GM19023 (cell line): ENCODE measurements around the gene AP2A2.

Experiments
- ATAC-seq: cut with Tn5 transposase; IDR thresholded peaks from one replicate; pipeline ENCODE4 v1.9.1; 2021; ENCODE audit warnings: mild to moderate bottlenecking, moderate library complexity; ENCODE audit not compliant: unreplicated experiment

Gene AP2A2

DNA sequence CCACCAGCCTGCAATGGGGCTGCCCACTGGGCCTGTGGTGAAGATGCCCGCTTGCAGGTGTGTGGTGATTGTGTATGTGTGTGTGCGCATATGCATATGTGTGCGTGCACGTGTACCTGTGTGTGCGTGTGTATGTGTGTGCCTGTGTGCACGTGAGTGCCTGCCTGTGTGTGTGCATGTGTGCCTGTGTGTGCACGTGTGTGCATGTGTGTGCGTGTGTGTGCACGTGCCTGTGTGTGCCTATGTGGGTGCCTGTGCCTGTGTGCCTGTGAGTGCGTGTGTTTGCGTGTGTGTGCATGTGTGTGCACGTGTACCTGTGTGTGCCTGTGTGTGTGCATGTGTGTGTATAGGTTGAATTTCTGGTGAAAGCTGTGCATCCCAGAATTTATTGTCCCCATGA, 113.3 kb downstream of the AP2A2 start:
- no peak for ATAC-seq

DNA sequence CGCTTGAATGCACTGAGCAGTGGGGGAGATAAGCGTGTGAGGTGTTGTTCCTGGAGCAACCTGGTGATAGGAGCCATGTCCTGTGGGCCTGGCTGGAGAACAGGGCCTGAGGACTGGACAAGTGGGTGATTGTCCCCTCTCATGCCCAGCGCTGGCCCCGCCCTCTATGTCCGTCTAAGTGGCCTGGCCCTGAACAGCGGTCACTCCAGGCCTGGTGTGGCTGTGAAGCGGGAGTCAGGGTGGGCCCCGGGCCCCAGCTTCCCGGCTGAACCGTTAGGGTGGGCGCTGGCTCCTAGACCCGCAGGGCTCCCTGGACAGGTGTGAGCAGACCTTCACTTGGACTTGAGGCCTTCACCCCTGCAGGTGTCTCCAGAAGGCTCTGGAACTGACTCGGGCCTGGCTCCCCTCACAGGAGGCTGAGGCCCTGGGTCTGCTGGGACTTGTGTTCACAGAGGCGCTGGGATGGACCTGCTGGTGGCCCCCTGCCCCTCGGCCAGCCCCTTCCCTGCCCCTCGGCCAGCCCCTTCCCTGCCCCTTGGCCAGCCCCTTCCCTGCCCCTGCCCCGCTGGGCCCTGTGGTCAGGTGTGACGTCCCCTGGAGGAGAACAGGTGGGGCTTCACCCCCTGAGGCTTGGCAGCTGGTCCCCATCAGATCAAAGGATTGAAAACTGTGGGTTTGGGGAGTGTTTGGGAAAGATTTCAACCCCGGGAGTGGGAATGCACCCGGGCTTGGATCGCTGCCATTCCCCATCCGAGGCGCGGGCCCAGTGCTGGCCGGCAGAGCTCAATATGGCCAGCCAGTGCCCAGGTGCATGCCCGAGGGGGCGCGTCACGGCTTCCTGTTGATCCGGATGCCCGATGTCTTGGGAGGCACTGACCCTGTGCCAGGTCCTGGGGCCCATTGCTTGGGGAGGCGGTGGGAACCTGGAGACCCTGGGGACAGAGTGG, 114.1 kb downstream of the AP2A2 start:
- ATAC-seq = no peak

DNA sequence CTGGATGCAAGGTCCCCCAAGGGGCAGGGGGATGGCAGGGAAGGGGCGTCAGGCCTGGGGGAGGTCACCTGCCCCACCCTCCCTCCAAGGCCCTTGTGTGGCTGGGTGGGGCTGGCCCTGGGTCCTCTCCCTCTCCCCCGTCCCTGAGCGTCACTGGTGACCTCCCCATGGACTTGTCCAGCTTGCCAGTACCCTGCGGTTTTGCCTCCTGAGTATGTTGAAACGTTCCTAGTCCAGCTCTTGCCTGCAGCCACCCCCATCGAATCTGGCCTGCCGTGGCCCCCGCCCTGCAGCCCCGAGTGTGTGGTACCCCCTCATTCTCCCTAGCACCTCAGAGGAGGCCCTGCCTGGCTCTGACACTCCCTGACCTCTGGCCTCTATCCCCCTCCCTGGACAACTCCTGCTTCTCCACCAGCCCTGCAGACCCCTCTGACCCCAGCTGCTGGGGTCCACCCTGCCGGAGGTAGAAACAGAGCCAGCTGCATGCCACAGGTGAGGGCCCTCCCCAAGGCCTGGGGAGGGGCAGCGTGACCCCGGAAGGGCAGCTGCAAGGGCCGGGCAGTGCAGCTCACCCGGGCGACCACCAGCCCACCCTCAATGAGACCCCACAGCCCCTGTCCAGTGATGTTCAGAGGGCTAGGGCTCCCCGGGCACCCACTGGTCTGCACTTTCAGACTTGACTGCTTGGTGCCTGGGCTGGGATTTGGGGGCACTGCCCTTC, 114.9 kb downstream of the AP2A2 start:
- no peak for ATAC-seq

DNA sequence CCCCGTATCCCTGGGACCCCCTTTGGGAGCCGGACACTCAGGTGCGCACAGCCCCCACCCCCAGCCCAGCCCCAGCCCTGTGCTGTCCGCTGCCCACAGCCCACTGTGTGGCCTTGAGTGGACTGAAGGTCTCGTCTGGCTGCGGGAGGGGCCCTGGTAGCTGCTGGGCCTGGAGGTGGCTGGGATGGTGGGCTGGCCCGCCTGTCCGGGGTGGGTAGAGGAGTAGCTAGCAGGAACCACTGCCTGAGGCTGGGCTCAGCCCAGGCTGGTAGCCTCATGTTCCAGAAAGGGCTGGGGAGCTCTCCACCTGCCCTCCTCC, 115.4 kb downstream of the AP2A2 start:
- ATAC-seq = no peak

DNA sequence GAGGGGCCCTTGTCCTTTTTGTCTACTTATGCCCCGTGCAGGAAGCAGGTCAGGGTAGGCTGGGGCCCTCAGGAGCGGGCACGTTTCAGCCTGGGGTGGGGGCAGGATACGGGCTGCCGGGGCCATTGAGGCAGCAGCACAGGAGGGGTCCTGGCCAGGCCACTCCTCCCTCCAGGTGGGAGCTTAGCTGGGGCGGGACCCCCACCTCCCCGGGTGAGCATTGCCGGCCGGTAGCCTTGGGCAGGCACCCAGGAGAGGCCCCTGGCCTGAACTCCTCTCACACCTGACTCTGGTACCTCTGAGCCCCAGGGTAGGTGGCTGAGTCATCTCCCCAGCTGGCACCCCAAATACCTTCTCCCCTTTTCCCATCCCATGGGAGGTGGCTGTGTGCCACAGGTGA, 115.8 kb downstream of the AP2A2 start:
- ATAC-seq = no peak

DNA sequence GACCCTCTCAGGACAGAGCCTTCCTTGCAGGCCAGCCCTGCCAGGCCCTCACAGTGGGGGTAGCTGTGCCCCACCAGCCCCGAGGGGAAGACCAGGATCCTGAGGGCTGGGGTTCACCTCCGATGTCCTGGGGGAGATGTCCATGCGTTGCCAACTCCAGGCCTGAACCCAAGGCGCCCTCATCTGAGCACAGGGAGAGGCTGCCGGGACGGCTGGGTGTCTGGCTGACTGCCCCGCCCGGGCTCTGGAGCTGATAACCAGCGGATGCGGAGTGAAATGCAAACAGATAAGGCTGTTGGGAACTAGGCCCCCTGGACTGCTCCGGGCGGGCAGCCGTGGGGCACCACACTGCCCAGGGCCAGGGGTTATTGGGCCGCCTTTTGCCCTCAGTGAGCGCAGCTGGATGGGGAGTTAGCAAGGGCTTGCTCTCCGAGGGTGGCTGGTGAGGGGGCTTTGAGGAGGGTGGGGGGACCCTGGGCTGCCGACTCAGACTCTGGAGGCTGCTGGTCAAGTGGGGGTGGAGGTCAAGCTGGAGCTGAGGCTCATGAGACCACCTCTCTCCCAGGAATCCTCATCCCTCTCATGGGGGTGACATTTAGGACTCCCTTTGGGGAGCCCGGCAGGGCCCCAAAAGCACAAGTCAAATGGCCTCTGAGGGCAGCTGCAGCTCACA, 116.4 kb downstream of the AP2A2 start:
- ATAC-seq = no peak

DNA sequence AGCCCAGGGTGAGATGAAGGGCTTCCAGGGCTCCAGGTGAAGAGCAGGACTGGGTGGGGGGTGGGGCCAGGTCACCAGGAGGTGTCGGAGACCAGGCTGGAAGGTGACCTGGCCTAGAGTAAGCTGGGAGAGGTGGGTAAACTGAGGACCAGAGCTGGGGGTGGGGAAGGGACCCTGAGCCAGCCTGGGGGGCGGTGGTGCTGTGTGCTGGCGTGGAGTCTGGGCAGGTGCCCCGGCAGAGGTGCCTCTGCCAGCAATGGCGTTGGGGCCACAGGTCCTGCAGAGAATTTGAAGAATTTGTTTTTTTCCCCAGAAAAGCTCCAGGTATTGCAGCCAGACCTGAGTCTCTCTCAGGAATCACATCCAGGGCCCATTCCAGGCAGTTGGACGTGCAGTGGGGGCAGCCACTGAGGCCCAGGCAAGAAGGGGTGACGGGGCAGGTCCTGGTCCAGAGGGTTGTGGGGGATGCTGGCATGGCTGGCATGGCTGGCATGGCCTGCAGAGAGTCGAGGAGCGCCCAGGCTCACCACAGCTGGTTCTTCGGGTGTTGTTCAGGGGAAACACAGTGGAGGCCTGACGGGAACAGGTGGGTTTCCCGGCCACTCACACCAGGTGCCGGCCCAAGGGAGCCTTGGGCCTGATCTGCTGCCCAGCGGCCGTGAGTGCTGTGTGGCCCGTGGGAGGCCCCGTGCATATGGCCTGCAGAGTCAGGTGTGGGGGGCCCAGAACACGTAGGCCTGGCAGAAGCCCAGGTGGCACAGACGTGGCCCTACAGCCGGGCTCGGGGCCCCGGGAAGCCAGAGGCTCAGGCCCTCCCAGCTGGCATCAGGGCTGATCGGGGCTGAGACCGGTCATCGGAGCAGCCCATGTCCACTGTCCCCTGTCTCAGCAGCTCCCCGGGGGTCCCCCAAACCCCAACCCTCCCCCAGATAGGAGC, 117.2 kb downstream of the AP2A2 start:
- ATAC-seq = no peak

DNA sequence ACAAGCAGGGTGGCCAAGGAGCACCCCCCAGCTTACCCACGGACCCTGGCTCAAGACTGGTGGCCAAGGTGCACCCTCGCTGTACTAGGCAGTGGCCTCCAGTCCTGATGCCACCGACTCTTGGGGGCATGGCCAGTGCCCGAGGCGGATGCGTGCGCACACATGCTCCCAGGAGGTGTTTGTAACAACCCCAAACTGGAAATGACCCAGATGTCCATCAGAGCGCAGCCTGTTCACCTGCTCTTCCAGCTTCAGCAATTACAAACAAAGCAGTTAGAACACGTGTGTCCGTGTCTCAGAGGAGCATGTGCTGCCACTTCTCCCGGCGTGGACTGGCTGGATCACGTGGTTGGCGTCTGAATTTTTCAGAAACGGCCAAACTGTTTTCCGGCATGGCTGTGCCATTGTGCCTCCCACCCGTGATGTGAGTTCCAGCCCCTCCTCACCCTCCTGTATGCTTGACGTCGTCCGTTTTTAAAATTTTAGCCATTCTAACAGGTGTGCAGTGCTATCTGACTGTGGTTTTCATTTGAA, 118.0 kb downstream of the AP2A2 start:
- no peak for ATAC-seq

DNA sequence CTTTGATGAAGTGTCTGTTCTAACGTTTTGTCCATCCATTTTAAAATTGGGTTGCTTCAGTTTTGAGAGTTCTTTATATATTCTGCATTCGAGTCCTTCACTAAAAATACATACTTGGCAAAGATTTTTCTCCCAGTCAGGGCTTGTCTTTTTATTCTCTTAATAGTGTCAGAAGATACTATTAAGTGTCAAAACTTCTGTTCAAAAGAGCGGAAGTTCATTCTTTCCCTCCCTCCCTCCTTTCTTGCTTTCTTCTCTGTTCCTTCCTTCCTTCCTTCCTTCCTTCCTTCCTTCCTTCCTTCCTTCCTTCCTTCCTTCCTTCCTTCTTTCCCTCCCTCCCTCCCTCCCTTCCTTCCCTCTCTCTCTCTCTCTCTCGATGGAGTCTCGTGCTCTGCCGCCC, 118.5 kb downstream of the AP2A2 start:
- ATAC-seq = no peak

DNA sequence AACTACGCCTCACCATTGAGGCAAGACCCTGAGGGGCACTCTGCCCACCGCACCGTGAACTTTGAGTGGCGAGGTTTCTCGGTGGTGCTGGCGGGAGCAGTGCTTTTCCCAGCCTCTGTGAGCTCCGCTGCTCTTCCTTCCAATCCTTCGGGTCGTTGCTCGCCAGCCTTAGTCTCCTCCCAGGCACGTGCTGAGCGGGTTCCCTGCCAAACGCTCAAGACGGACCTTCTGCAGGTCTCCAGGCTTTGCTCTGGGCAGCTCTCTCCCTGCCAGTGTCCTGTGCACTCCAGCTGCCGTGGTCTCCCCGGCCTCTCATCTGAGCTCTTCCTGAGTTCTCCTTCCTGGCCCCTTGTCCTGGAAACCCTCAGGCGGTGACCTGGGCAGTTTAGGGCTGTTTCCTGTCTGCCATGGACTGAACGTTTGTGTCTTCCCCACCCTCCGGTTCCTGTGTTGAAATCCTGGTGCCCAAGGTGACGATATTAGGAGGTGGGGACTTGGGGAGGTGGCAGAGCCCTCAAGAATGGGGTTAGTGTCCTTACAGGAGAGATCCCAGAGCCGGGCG, 122.0 kb downstream of the AP2A2 start:
- no peak for ATAC-seq

DNA sequence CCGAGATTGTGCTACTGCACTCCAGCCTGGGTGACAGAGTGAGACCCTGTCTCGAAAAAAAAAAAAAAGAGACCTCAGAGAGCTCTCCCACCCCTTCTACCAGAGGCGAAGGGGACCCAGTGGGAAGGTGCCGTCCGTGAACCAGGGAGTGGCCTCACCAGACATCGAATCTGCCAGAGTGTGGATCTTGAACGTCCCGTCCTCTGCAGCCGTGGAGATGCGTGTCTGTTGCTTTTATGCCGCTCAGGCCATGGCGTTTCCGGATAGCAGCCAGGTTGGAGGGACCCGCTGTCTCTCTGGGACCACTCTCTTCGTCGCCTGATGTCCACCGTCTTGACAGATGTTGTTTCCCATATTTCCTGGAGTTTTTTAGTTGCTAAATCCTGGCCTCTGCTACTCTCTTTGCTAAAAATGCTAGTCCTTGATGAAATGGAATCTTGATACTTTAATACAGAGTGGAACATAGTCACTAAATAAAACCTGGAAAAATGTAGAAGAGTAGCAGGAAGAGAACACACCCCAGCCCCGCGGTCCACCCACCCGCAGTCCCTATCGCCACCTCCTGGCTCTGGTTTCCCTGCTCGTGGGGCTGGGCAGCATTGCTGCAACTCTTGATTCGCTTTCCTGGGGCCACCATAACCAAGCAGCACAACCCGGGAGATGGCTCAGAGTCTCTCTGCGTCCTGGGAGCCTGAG, 122.9 kb downstream of the AP2A2 start:
- ATAC-seq = no peak

DNA sequence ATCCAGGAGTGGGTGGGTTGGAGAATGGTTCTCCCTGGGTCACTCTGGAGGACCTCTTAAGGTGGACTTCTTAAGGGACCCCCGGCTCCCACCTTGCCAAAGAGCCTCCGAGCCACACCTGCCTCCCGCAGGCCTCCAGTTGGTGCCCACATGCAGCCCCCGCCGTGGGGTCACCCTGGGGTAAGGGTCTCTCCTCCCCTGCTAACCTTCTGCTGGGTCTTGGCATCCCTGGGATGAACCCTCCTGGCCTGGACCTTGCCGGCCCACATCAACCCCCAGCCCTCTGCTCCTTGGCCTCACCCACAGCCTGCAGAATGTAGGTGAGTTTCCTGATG, 123.4 kb downstream of the AP2A2 start:
- no peak for ATAC-seq

DNA sequence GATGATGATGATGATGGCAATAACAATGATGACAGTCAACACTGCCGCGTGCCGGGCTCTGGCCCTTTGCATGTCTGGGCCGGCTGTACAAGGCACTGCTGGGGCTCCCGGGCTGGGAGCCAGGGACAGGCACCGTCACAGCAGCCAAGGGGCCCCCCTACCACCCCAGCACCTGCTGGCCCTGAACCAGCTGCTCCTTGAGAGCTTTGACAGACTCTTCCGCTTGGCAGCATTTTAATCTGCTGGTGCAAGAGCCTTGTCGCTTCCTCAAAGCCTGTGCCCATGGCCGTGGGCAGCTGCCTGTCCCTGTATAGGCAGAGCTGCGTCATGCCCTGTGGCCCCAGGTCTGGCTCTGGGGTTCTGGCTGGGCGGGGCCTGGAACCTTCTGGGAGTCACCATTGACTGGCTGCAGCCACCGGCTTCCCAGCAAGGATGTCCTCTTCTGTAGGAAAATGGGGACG, 123.8 kb downstream of the AP2A2 start:
- no peak for ATAC-seq

DNA sequence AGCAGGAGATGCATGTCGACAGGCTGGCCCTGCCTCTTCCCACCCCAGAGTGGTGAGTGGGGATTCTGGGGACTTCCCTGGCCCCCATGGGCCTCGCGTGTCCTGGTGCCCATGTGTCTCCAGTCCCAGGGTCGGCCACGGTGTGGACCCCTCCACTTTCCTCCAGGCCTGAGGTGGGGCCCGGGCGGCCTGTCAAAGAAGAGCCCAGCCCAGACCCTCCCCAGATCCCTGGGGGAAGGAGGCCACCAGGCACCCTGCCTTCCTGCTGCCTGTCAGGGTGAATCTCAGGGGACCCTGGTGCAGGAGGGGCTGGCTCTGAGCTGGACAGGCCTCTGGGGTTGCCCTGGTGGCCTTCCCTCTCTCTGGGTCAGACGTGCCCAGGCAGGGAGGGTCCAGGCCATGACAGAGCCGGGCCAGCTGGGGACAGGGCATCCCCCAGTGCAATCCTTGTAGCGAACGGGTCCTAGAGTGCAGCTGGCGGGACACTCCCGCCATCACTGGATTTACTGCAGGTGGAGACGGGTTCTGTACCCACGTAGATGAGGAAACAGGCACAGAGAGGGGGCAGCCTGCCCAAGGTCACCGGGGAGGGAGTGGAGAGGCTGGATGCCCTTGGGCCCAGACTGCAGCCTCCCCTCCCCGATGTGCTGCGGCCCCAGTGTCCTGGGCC, 124.4 kb downstream of the AP2A2 start:
- no peak for ATAC-seq

DNA sequence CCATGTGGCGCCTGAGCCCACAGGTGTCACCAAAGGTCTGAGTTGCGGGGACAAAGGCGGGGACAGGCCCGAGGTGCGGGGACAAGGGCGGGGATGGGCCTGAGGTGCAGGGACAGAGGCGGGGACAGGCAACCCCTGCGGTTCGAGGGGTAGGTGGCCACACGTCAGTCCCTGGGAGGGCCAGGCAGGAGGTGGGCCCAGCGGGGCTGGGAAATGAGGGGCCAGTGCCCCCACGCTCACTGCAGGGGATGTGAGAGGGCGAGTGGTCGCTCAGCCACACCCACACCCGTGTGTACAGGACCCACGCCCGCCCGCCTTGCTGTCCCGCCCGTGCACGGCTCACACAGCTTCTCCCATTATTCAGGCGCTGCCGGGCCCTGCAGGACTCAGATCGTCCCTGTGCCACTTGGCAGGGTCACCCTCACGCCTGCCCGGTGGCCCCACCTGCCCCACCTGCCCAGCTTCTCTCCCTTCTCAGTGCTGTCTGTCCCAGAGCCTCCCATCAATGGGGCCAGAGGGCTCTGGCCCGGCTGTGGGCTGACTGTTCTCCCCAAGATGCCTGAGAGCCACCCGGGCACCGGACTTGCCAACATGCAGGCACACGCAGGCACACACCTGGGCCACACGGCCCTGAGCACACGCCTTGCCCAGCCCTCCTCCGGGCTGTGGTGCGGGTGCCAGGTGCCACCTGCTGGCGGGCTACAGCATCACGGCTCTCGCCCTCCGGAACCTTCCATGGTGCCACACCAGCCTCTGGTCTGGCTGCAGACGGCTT, 125.1 kb downstream of the AP2A2 start:
- ATAC-seq = no peak

DNA sequence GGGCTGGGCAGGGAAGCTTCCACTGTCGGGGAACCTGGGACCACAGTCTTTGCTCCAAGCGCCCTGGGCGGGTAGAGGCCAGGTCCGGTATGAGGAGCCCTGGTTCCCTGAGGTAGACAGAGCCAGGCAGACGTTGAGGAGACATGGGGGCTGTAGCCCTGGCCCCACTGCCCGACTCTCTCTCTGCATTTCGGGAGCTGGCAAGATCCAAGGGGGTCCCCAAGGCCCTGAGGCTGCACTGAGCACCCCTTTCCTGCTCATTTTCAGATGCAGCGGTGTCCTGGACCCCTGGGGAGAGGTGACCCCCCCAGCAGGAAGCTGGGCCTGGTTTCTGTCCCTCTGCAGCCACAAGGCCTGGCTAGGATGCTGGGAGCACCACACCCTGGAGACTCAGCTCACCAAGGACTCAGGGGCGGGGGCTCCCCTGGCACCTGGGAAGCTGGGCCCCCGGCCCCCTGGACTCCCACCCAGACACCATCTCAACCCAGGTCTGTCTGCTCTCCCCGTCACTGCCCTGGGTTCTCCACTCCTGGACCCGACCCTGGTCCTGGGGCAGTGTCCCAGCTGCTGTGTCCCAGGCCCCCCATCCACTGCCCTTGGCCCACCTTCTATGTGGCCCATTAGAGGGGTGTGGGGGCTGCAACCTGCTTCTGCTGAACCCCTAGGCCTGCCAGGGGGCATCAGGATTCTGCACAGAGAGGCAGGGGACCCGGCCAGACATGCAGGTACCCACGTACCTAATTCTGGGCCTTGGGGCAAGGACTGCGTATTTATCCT, 125.9 kb downstream of the AP2A2 start:
- no peak for ATAC-seq
